NCI-H69 (cell line): Measurements from ENCODE around the gene COL23A1.

Experiments
- DNase-seq: peaks from one replicate; lab custom pipeline; 2025; lab: John Stamatoyannopoulos, UW

Gene COL23A1

DNA sequence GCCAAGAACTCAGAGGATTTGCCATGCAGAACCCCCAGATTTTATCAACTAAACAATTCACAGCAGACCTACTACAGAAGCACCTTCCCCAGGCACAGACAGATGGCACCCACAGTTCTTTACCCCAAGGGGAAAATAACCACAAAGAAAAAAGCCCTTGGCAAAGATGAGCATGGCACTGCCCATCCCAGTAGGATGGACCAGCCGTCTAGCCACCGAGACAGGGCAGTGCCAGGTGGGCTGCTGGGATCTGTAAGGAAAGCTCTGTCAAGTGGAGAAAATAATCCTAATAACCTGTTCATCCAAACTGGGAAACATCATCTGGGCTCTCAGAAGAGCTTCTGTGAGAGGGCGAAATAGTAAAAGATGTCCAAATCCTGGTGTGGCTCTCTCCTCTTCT is 130.0 kb downstream of the COL23A1 start:
- DNase-seq = no peak

DNA sequence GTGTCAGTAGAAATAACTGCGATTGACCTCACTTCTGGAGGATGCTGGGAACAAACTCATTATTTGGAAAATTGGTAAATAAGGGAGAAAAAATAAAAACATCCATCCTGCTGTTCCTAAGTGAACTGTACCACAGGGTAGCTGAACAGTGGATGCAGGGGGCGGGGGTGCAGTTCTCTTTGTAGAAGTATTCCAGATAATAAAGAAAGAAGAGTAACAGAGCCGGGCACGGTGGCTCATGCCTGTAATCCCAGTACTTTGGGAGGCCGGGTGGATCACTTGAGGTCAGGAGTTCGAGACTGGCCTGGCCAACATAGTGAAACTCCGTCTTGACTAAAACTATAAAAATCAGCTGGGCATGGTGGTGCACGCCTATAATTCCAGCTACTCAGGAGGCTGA is 132.1 kb downstream of the COL23A1 start:
- DNase-seq = no peak

DNA sequence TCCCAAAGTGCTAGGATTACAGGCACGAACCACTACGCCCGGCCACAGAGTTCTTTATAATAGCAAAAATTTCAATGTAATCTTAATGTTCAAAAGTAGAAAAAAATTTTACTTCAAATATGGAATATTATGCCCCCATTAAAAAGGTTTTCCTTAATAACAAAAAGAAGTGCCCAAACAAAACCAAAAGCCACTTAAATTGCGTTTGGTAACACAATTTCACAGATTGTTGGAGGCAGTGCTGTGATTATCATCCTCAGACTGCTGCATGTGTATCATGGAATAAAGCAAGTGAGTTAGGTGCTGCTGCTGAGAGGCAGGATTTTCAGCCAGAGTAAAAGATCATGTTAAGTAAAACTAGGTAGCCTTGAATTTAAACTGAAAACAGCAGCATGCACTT is 132.7 kb downstream of the COL23A1 start:
- no peak for DNase-seq

DNA sequence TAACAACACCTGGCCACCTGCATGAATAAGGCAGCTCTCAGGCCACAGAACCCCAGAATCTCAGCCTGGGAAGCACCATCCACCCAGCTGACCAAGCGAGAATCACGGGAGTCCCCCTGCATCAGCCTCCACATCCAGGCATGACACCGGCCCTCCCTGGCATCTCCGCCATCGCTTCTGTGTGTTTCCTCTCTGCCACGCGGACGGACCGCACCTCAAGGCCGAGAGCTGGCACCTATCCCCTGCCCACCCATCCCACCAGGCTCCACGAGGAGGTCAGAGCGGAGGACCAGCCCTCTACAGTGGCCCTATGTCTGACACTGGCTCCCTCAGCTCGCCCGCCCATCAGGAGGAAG is 134.7 kb downstream of the COL23A1 start:
- DNase-seq = no peak

DNA sequence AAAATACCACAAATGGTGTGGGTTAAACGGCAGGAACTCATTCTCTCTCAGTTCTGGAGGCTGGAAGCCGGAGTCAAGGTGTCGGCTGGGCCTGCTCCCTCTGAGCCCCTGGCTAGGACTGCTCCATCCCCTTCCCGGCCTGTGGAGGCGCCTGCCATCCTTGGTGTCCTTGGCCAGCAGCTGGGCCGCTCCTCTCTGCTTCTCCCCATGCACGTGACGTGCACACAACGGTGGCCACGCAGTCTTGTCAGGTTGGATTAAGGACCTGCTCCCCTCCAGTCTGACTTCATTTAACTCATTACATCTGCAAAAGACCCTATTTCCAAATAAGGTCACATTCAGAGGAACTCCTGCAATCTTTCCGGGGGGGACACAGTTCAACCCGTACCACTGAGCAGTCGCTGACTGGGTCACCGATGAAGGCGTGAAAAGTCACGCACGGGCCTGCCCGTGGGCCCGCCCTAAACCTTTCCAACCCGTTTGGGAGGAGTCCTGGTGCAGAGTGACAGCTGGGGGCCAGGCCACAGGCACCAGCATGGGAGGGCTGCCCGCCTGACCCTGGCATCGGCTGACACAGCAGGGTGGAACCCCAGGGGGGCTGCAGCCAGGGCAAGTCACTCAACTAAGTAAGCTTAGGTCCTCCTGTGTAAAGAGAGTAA is 135.2 kb downstream of the COL23A1 start:
- DNase-seq = no peak

DNA sequence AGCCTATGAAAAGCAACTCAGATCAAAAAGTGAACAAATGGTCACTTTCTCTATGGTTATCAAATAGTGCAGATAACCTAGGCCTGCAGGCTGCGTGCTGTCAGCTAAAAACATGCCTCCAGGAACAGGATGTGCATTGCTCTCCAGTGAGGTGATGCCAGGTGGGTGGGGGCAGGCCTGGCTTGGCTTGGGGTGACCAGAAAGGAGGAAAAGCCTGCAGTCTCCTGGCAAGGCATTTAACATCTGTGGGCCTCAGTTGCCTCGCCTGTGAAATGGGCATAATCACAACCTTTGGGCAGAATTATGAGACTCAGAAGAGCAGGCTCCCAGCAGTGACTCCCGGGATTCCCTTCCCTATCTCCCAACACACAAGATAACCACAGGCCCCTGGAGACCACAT is 135.9 kb downstream of the COL23A1 start:
- no peak for DNase-seq

DNA sequence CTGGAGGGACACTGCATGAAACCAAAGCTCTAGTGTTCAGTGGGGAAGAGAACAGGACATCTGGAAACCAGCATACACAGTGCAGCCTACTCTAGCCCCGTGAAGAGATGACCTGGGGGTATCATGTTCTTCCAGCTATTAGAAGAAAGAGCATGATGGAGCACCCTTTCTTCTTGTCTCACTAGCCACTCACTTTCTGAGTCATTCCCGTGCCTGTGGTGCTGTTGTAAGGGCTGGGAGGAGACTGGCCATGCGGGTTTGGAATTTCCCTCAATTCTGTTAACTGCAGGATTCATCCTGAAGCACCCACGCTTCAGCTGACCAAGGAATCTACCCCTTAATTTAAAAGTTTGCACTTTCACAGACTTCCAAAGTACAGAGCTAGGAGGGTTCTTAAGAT is 137.0 kb downstream of the COL23A1 start:
- no peak for DNase-seq

DNA sequence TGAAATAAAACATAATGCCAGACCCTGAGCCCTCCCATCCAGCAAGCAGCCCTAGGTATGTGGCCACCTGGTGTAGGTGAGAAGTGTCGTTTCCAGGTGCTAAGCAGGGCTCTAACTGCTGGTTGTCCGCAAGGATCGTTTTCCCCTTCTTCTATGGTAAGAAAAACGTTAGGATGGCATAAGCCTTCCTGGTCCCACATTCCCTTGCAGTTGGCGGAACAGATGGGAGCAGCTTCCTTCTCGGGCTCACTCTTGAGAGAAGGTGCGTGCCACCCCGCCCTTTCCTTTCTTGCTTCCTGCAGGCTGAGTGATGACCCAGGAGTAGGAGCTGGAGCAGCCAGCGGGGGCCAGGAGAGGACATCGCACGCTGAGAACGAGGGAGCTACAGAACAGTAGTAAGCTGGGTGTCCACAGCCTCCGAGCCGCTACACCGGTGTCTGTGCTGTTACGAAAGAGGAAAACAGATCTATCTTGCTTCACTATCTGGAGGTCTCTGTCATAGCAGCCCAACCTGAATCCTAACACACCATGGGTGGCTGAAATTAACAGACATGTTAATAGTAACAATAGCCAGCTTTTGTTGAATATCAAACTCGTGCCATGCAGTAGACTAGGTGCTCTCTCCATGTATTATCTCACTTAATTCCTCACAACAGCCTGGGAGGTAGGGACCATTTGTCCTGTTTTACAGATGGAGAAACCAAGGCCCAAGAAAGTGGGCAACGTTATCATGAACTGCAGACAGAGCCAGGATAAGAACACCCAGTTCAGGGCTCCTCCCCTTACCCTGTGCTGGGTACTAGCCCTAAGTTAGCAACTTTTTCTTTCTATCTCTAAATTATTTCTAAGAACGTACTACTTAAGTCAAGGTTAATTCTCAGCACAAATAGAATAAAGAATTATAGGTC is 139.8 kb downstream of the COL23A1 start:
- DNase-seq = no peak

DNA sequence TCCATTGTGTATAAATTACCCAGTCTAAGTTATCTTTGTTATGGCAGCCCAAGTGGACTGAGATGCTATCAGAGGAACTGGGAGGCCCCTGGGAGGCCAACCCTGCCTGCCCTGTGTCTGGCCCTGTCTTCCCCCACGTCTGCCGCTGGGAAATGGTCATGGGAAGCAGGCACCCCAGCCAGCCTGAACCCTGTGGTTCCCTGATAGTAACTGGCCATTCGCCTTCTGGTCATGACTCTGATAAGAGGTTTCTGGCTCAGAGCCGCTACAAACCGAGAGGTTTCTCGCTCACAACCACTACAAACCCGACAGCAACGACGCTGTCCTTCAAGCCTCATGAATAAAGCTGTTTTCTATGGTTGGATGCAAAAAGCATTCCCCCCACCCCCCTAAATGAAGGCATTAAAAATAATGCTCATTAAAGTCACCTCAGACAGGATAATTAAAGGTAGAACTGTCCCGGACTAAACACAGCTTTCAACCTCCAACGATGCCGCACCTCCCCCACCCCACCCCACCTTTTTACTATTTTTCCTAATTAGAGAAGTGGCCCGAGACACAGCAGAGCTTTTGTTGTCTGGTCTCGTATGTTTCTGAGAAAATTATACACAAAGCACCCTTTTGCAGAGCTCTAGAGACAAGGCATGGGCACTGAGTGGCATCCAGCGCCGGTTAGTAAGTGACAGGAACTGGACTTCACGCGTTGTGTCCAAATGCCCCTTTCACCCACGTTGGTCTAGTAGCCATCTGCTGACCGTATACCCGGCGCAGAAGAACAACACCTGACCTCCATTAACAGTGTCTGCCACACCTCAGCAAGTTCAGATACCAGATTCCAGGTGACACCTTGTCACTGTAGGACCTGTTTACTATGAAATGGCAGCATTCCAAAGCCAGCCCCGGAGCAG is 140.8 kb downstream of the COL23A1 start:
- DNase-seq = no peak

DNA sequence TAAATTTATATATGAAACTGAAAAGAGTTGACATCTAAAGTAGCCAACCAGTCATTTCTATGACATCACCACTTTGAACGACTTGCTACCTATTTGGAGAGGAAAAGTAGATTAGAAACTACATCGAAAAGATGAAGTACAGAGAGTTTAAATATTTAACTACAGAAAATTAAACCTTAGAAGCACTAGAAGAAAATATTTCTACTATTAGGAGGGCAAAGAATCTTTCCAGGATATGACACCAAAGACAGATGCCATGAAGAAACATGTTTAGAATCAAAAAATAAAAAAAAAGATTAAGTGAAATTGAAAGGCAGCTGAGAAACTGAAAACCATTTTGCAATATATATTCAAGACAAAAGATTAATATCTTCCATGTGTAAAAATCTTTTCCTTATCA is 144.7 kb downstream of the COL23A1 start:
- no peak for DNase-seq

DNA sequence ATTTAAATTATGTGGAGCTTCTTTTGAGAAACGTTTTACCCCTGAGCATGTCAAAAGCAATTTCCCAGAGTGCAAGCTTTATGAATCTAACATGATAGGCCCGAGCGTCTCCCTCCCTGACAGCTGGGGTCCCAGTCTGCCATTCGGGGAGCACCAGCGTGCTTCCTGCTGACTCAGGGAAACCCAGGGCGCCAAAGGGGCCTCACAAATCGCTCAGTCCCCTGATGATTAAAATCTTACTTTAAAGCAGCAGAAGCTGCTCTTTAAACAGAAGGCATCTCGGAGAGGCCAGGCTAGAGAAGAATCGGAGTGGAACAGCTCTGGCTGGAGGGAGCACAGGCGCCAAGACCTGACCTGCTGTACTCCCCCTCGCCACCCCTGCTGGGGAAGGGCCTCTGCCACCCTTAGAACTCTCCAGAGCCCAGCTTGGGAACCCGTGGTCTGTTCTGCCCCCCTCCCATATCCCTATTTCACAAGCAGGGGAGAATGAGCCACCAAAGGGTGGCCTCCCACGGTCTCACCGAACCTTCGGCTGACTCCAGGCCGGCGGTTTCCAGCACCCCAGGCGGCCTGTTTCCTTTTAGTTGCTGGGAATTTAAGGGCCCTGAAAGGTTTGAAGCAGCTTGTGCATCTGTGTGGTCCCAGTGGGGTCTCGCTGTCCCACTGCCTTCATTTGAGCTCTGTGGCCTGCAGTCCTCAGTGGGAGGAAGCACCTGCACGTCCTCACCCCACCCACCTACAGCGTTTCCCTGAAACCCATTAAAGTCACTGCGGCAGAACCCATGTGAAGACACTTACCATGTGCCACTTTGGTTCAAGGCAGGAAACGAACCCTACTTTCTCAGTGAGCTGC is 147.6 kb downstream of the COL23A1 start:
- no peak for DNase-seq

DNA sequence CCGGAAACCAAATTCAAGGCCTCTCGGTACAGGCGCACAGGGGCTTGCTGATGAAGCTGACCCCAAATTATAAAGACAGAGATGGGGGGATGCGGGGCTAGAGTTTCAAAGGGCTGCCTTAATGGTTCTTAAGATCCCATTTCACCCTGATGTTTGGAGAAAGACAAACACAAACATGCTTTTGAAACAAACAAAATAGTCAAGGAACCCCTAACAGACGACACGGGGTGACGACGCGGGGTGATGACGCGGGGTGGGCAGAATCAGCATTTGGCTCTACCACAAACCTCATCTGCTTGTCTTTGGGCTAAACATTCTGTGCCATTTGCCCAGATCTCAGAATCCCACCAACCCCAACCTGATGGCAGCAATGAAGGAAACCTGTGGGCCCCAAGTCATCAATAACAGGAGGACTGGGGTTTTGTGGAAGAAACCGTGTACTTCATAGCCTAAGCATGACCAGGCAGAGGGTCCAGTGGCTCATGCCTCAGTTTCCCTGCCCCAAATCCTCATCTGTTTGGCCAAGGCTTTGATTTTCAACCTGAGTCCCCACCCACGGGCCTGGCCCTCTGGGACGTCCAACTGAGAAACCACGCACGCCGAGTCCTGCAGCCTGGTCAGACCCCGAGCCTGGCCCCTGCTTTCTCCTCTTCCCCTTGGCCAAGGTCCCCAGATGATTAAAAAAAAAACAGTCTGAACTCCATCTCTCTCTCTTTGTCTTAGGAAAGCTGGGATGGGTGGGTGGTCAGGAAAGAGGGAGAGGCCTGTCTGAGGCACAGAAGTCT is 148.5 kb downstream of the COL23A1 start:
- DNase-seq = no peak

DNA sequence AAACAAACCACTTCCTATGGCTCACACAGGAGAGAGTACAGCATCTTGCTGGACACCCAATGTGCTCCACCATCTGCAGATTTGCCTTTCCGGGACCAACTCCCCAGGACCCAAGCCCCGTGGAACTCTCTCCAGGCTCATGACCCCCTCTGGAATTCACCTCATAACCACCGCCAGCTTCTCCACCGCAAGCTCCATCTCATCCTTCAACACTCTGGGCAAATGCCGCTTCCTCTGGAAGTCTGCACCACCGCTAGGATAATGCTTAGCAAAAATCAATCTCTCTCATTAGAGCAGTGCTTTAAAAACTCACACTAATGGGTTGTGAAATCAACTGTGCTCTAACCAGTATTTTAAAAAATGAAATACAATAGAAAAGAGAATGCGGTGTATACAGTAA is 150.0 kb downstream of the COL23A1 start:
- no peak for DNase-seq

DNA sequence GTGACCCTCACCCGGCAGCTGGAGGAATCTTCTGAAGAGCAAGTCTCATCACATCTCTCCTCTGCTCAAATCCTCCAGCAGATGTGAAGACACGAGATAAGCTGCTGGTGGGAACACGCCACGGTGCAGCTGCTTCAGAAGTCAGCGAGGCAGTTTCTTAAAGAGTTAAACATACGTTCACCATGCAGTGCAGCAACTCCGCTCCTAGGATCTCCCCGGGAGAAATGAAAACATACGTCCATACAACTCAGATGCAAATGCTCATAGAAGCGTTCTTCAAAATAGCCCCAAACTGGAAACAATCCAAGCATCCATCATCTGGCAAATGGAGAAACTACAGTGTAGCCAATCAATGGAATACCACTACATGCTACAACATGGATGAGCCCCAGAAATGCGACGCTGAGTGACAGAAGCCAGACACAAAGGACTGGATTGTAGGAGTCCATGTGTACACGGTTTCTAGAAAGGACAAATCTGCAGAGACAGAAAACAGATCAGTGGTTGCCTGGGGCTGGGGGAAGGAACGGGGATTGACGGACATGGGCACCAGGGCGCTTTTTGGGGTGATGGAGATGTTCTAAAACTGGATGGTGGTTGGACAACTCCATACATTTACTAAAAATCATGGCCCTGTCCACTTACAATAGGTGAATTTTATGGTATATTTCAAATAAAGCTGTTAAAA is 150.6 kb downstream of the COL23A1 start:
- DNase-seq = no peak

DNA sequence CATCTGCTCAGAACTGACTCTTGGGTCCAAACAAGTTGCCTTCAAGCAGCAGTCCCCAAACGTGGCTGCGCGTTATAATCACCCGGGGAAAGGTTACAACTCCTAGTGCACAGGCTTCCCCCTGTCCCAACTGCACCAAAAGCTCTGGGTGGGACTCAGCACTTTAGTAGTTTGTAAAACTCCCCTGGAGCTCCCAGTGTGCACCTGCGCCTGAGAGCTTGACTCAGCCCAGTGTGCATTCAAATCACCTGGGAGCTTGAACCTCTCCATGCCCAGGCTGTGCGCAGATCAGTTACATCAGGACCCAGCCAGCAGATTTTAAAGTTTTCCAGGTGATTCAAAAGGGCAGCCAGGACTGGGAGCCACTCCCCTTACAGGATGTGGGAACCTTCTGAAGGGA is 151.4 kb downstream of the COL23A1 start:
- DNase-seq = no peak

DNA sequence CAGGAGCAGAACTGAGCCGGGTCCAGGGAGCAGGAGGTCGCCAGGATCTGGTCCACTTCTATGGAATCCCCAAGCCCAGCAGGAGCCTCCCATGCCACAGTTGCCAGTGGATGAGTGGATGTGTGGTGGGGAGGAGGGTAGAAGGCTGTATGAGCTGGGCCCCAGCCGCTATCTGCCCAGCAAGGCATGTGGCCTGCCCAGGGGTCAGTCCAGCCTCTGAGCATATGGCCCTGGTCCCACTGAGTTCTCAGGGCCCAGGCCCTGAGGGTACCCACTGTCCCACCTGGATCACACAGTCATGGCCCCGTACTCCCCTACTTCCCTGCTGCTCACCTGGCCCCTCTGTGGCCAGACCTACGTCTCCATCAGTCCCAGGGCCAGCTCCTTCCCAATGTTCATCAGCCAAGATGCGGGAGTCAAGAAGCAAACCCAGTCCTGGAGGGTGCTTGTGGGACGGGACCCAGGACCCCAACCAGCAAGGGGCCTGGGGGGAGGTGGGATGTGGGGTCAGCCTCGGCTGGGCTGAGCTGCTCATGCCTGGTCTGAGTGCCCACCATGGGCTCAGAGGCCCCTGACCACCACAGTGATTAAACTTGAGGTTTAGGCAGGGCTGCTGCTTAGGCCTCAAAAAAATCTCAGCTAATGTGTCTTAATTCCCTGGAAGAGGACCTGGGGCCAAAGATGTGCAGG is 152.7 kb downstream of the COL23A1 start:
- DNase-seq = no peak

DNA sequence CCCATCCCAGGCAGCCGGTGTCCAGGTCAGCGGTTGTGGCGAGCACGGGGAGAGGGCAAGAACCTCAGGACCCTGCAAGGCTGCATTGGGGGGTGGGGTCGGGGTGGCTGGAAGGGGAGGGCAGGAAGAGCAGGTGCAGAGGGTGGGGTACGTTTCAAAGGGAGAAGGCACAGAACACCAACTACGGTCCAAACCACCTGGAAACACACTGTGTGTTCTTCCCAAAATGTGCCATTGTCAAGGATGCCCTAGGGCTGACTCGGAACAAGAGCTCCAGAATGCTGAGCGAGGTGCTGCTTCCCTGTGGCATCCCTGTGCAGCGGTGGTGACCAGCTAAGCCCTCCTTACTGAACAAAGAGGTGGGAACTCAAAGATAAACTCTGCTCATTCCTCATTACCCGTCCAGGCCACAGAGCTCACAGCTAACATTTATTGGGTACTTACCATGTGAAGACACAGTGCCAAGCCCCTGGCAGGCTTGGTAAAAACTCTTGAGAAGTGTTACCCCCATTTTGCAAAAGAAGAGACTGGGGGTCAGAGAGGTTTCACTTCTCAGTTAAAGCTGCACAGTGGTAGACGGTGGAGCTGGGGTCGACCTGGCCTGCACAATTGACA is 153.8 kb downstream of the COL23A1 start:
- no peak for DNase-seq

DNA sequence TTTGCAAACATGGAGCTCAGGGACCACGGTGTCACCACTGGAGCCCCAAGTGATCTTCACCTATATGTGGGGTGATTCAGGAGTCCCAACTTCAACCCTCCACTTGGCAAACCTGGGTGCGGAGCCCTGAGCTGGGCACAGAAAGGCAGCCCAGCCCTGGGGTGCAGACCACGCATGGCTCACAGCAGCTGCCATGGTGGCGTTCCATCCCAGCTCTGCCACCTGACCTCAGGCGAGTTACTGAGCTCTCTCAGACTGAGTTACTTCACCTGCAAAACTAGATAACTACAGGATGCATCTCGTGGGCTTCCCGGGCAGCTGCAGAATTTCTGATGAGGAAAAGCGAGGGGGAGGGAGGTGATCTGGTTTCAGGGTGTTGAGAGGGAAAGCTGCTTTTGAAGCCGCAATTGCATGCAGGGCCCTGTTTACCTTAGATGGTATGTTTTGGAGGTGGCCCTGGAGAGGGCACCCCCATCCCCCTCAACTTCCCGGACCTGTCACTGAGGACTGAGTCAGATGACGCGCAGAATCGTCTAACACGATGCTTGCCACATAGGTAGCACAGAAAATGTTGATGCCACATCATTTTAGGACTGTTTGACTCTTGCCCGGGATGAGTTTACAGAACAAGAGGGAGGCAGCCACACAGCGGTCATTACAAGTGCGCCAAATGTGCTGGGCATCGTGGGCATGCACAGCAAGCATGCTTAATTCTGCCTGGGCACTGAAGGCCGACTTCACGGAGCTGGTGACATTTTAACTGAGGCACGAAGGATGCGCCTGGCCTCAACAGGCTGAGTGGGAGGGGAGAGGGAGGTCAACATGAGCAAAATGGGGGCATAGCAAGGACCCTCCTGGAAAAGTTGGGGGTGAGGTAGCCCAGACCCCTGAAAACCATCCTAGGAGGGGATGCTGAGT is 154.6 kb downstream of the COL23A1 start:
- DNase-seq = no peak
